Kidney tubule cell (primary cell): ENCODE data around the gene ANKRD33B.
"Not testable (repeated sequence)": the region's sequence is repeated elsewhere in the genome, so short reads cannot be mapped to it uniquely, and the experiment has no call there.

Experiments used
- DNase-seq: peaks from one replicate; pipeline ENCODE4 v3.0.0-alpha.2; 2018; ENCODE audit warnings: low spot score

ANKRD33B gene

GRCh38 chr5:10563945-10564837 is at the start of gene ANKRD33B:
TSS of gene ANKRD33B (plus strand) at chr5:10564070. CDS start at chr5:10564468, 398 bp downstream.
- DNase-seq, result peak; percentile 88

GRCh38 chr5:10514572-10514971 is 49.3 kb upstream of the ANKRD33B start:
- DNase-seq, result not testable (repeated sequence)

GRCh38 chr5:10515492-10515891 is 48.4 kb upstream of the ANKRD33B start:
- DNase-seq, result no peak

GRCh38 chr5:10518347-10518746 is 45.5 kb upstream of the ANKRD33B start:
- peak; percentile 73 for DNase-seq

- no peak for DNase-seq
Measured at GRCh38 chr5:10519729-10520128, 44.1 kb upstream of the ANKRD33B start.

GRCh38 chr5:10520706-10521105 is 43.2 kb upstream of the ANKRD33B start:
- no peak for DNase-seq

- no peak for DNase-seq
Measured at GRCh38 chr5:10521466-10522223, 42.2 kb upstream of the ANKRD33B start.

GRCh38 chr5:10522224-10522611 is 41.7 kb upstream of the ANKRD33B start:
- no peak for DNase-seq

GRCh38 chr5:10524376-10525123 is 39.3 kb upstream of the ANKRD33B start:
- DNase-seq, result peak; percentile 57

- DNase-seq, result no peak
Measured at GRCh38 chr5:10525124-10525495, 38.8 kb upstream of the ANKRD33B start.

GRCh38 chr5:10527281-10527950 is 36.5 kb upstream of the ANKRD33B start:
- DNase-seq, result no peak

GRCh38 chr5:10528056-10528816 is 35.6 kb upstream of the ANKRD33B start:
- DNase-seq, result peak; percentile 26

- no peak for DNase-seq
Measured at GRCh38 chr5:10528827-10529226, 35.0 kb upstream of the ANKRD33B start.

- no peak for DNase-seq
Measured at GRCh38 chr5:10530601-10531320, 33.1 kb upstream of the ANKRD33B start.

- no peak for DNase-seq
Measured at GRCh38 chr5:10532421-10532820, 31.4 kb upstream of the ANKRD33B start.

GRCh38 chr5:10533226-10533625 is 30.6 kb upstream of the ANKRD33B start:
- DNase-seq, result no peak

- no peak for DNase-seq
Measured at GRCh38 chr5:10534561-10535530, 29.0 kb upstream of the ANKRD33B start.

GRCh38 chr5:10536511-10536910 is 27.4 kb upstream of the ANKRD33B start:
- no peak for DNase-seq

- no peak for DNase-seq
Measured at GRCh38 chr5:10536931-10537579, 26.8 kb upstream of the ANKRD33B start.
